Prostate gland (tissue), 2 donors: ENCODE measurements around the gene CSGALNACT2.

Source experiments
- CTCF ChIP-seq, 4 experiments: fragments of 200-600 bp in 2 of 4; fragments of 450-650 bp in 2 of 4; sonication (generic) in 2 of 4; IDR thresholded peaks; 1 replicate in 3 of 4; 2 replicates in 1 of 4; pipeline ENCODE4 v1.5.1; 2016 to 2019; ENCODE audit warnings: antibody characterized with exemption in 4 of 4, mild to moderate bottlenecking in 2 of 4, moderate library complexity in 2 of 4
- POLR2A ChIP-seq: fragments of 450-650 bp; IDR thresholded peaks from one replicate; pipeline ENCODE4 v1.6.1; 2016; ENCODE audit warnings: antibody characterized with exemption, mild to moderate bottlenecking
- POLR2AphosphoS5 ChIP-seq: sonication (generic); formaldehyde crosslinking; IDR thresholded peaks from one replicate; pipeline ENCODE4 v1.6.1; 2017; ENCODE audit warnings: antibody characterized with exemption

- TF ChIP-seq CTCF (IDR thresholded peaks at IDR 0.05) (no peak), POLR2A (no peak), POLR2AphosphoS5 (no peak)
Observed at GRCh38 chr10:43181146-43181545, 42.9 kb downstream of the CSGALNACT2 start.
